HT1080 (cell line): ENCODE results near the gene LRP2. TPM values are rescaled to one million over a fixed set of nuclear protein-coding genes. Genes with fewer than 3 reads are reported as not detected.

Source experiments
- DNase-seq: peaks from one replicate; pipeline ENCODE4 v3.0.0-alpha.2; 2015; ENCODE audit warnings: low read depth
- total RNA-seq: library from RNA; depleted of rRNA; stranded (reverse); fragments of >200 nt; shearing (Covaris generic); gene quantifications from 2 replicates; pipeline ENCODE4 v1.2.3, GENCODE V29; 2014; rRNA removed

The LRP2 gene
- total RNA-seq, 1 experiment from 2014 or later, result 0.10 TPM

DNA sequence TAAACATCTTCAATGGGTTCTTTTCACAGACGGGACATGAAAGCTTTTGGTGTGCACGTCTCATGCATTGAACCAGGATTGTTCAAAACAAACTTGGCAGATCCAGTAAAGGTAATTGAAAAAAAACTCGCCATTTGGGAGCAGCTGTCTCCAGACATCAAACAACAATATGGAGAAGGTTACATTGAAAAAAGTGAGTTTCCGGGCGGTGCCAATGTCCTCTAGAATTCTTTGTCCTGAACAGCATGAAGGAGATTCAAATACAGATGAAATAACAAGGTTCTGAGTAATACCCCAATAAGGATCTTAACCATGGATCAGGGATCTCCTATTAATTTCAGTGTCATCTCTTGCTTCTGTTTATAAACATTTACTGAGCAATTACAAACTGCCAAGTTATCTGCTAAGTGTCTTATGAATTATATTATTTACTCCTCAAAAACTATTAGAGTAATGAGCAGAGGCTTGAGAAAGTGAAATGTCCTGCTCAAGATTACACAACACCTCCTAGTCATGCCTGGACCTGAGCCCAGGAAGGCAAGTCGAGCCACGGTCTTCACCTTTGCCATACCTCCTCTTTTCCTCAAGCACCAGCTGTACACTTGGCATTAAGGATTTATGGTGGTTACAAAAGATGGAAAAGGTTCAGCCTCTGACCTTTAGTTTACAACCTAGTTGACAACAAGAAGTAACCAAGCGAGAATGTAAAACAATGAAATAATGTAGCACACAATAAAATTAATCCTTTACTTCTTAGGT, 270.4 kb downstream of the LRP2 start:
- peak; percentile 60 for DNase-seq

DNA sequence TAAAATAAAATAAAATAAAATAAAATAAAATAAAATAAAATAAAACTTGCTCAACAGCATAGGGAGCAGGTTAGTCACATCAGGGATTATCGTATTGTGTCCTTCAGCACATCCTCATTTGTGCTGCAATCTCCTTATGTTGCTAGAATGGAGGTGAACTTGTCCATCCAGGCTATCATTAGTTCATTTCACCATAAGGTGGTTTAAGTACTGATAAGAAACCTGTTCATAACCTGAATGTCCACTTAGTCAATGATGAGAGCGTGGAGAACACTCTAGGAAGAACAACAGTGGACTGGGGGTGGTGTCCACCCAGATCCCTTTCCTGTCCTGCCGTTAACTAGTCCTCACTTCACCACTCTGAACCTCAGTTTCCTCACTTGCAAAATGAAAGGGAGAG, 271.1 kb downstream of the LRP2 start:
- DNase-seq, result no peak

DNA sequence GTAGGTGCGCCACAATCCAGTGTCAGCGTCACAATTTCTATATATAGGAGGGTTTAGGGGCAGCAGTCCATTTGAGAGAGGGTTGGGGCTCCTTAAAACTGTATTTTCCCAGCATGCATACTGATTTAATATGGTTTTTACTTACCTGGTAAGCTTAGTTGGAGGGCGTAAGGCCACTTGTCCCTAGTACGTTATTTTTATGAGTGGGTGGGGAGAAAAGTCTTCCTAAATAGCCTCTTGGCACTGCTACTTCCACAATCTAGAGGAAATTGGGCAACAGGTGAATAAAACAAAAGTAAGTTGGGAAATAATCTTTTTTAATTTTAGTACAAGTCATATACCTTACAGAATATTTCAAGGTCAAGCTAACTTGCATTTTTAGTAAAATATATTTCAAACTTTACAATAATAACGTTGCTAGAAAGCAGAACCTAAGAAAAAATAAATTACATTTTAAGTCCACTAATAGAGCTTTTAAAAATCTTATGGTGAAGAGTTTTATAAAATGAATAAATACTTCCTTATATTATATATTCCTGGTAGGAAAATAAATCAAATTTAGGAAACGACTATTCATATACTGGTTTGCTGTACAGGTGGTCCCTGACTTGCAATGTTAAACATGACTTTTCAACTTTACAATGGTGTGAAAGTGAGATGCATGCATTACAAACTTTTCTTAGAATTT, 272.1 kb downstream of the LRP2 start:
- no peak for DNase-seq

DNA sequence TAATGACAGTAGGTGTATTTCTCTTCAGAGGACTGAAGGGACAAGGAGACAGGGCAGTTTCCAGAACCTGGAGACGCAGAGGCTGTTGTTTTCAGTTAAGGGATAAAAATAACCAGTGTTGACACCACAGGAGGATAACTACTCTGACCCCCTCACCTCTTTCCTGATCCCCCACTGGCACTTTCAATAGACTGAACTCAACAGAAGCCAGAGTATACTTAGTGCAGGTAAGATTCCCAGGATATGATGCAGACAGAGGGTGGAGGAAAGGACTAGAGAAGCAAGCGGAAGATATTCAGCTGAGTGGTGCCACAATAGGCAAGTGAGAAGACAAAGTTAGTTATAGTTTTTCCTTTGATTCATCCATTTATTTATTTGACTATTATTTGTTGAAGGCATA, 273.2 kb downstream of the LRP2 start:
- DNase-seq, result no peak

DNA sequence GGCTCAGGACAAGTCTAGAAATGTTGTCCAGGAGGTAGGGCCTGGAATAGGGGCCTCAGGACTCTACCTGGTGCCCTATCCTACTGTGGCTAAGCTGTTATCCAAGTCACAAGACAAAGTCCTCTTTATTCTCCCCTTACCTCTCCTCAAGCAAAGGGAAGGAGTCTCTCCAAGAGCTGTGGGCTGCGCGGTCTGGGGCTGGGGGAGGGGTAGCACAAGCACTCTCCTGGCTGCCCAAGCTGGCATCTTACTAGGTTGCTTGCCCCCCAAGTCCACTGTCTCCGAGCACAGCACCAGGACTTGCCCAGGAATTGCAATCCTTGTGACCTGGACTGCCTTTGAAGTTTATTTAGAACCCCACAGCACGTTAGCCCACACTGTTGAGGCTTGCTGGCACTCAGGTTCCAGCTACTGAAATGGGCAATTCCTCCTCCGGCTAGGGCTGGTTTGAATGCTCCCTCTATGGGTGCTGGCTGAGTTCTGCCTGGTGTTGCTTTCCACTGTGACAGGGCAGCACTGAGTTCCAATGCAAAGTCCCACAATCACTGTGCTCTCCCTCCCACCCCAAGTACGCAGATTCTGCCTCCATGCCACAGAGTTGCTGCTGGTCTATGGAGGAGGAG, 274.5 kb downstream of the LRP2 start:
- no peak for DNase-seq

DNA sequence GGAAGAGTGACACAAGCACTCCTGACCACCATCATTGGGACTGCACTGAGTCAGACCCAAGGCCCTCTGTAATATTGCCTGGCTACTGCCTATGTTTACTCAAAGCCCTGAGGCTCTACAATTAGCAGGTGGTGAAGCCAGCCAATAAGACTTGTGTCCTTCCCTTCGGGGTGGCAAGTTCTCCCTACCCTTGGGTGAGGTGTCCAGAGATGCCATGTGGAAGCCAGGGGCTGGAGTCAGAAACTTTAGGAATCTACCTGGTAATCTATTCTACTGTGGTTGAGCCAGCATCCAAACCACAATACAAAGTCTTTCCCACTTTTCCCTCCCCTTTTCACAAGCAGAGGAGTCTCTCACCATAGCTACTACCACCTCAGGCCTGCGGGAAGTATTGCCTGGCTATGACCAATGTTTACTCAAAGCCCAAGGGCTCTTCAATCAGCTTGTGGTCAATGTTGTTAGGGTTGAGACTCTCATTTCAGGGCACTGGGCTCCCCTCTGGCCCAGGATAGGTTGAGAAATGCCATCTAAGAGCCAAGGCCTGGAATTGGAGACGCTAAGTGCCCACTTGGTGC, 275.4 kb downstream of the LRP2 start:
- peak; percentile 74 for DNase-seq

DNA sequence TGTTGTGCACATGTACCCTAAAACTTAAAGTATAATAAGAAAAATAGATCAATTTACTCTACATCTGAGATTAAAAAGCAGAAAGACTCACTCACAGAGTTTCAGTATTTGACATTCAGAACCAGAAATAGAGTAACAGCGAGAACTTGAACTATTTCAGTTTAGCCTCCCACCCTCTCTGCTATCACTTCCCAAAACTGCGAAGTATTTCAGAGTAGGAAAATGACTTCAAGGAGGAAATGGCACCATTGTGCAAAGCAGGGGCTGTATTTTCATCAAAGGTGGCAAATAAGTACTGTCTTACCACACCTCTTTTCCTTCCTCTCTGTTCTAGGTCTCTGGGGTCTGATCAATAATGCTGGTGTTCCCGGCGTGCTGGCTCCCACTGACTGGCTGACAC, 279.3 kb downstream of the LRP2 start:
- DNase-seq, result no peak

DNA sequence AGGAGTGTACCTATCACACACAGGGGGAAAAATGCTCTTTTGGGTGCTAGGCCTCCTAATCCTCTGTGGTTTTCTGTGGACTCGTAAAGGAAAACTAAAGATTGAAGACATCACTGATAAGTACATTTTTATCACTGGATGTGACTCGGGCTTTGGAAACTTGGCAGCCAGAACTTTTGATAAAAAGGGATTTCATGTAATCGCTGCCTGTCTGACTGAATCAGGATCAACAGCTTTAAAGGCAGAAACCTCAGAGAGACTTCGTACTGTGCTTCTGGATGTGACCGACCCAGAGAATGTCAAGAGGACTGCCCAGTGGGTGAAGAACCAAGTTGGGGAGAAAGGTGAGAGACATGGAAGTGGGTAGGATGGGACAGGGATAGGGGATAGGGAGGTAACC, 280.8 kb downstream of the LRP2 start:
- no peak for DNase-seq

DNA sequence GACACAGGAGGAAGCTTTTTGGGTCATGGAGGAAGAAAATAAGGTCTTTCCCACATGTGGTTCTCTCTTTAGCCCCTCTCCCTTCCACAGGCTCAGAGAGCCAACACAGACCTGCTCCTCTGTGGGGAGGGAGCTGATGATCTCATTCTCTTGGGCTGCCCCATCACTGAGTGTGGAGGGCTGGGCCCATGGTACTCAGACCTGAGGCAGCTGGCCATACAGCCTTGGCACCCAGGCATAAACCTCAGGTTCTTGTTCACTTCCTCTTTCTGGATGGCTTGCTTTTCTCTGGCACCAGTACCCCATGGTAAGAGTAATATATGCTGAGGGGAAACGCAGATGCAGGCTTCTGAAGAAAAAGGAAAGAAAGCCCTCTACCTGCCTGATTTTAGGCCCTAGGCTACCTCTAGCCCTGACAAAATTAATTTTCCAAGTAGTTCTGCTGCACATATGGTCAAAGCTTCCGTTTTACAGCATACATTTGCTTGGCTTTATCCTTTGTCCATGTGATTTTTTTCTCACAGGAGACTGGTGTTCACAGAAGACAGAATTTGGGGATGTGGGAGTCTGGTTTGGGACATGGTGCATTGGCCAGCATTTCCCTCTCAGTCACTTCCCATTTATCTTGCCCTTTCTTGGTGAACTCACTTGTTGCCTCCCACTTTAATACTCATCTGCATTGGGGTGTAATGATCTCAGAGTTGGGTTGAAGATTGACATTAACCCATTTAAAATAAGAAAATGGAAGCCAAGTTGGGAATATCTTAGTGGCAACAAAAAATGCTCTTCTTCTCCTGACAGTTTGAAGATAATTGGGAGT, 281.9 kb downstream of the LRP2 start:
- peak; percentile 78 for DNase-seq

DNA sequence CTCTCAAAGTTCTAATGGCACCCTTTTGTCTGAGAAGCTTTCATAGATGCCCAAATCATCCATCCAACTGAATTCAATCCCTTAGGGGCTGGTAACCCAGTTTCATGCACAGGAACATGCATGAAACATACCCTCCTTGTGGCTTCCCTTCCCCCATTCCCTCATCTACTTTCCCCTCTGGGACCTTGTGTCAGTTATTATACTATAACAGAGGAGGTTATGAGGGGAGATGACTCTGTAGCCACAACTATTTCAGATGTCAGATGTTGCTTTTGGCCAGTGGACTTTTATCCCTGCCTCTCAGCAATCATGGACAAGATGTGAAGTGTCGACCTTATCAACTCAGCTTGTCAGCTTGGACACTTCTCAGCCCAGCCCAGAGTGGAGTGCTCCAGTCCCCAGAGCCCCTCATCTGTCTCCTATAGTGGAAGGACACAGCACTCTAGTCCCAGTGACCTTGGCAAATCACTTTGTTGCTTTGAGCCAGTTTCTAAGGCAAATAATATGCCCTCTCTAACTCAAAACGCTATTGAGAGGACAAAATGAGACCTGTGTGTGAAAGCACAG, 284.6 kb downstream of the LRP2 start:
- no peak for DNase-seq

Other genes with a start within 250 kb of the LRP2 start
- gene BBS5, start 117.0 kb upstream of the LRP2 start, total RNA-seq, result 1.9 and 2.0 TPM in 2 replicates
- not detected in 2 replicates for gene KLHL41, start 147.2 kb upstream of the LRP2 start, total RNA-seq
- 18.4 and 19.2 TPM in 2 replicates for gene FASTKD1, start 211.3 kb upstream of the LRP2 start, total RNA-seq
- gene PPIG, start 221.8 kb upstream of the LRP2 start, total RNA-seq, result 18.2 and 24.0 TPM in 2 replicates